ENCODE data around the gene RND1.

RND1 gene

DNA sequence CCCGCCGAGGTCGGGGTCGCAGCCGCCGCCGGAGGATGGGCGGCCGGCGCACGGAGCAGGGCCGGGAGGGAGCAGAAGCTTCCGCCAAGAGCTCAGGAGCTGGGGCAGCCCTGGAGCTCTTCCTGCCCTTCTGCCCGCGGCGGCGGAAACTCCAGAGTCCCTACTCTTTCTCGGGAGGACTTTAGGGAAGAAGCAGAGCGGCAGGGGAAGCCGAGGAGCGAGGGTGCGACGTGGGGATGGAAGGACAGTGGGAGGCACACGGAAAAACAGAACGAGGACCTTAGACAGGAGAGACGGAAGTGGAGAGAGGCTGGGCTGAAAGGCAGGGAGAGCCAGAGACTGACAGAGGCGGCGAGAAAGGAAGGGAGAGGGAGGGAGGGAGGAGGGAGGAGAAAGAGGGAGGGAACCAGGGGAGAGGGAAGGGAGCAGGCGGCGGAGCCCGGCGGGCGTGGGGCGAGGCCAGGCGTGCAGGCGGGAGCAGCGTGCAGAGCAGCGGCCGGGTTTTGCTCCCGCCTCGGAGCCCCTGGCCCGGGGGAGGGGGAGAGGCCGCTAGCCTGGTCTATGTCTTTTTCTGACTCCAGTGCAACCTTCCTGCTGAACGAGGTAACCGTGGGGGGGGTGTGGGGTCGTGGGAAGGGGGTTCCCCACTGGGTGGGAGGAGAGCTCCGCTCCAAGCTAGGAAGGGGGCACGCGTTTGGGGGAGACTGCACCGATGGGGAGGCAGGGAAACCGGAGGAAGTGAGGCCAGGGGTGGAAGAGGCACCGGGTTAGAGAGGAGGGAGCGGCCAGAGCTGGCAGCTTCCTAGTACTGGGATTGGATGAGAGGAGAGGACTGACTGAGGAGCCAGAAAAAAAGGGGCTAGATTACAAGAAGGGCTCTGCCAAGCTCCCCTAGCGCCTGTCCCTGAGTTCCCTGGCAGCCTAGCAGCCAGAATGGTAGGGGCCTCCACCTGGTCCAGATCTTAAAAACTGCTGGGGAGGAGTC, 50.3 kb downstream of the RND1 start:
- DNase-seq (ENCODE audit: low read depth) = peak; percentile 85
- peak overlapping the region; percentile 85 for H3K4me3 ChIP-seq (replicated peaks; ENCODE audit: low read depth, low read length)
- TF ChIP-seq, protein P1, sequence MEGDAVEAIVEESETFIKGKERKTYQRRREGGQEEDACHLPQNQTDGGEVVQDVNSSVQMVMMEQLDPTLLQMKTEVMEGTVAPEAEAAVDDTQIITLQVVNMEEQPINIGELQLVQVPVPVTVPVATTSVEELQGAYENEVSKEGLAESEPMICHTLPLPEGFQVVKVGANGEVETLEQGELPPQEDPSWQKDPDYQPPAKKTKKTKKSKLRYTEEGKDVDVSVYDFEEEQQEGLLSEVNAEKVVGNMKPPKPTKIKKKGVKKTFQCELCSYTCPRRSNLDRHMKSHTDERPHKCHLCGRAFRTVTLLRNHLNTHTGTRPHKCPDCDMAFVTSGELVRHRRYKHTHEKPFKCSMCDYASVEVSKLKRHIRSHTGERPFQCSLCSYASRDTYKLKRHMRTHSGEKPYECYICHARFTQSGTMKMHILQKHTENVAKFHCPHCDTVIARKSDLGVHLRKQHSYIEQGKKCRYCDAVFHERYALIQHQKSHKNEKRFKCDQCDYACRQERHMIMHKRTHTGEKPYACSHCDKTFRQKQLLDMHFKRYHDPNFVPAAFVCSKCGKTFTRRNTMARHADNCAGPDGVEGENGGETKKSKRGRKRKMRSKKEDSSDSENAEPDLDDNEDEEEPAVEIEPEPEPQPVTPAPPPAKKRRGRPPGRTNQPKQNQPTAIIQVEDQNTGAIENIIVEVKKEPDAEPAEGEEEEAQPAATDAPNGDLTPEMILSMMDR (IDR thresholded peaks at IDR 0.05; ENCODE audit: low read length, missing control alignments) = no peak

DNA sequence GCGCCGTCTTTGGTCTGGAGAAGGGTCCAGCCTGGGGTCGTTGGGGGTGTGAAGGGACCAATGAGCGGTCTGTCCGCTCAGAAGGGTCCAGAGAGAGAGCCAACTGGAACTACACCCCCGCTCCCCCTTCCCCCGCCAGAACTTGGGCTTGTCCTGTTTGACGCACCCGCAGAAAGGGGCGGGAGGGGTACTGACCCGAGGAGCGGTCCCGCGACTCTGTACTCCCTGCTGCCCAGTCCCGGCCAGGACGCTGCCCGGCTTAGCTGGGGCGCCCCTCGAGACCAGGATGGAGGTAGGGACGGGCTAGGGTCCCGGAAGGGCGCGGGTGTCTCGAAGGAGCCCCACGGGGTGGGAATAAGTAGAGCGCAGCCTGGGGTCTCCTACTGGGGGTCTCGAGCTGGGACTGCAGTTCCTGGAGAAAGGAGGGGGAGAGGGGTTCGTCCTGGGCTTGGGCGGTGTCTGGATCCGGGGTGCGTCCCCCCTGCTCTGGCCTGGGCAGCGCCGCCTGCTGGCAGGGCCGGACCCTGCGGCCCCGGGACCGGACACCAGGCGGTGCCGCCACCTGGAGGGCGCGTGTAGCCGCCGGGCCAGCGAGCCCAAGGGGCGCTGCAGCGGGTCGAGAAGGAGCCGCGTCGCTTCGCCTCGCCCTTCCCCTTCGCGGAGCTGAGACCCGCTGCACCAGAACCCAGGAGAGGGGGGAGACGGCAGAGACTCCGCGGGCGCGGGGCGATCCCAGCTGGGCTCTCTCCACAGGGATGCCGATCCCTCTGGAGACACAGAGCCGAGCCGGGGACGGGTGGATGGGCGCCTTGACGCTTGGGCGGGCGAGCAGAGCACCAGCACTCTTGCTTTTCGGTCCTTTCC, 51.2 kb downstream of the RND1 start:
- H3K4me3 ChIP-seq (replicated peaks; ENCODE audit: low read depth, low read length) = peak overlapping the region; percentile 85
- TF ChIP-seq, protein P1 (IDR thresholded peaks at IDR 0.05; ENCODE audit: low read length, missing control alignments) = peak; percentile 65
- DNase-seq (ENCODE audit: low read depth) = peak; percentile 79

DNA sequence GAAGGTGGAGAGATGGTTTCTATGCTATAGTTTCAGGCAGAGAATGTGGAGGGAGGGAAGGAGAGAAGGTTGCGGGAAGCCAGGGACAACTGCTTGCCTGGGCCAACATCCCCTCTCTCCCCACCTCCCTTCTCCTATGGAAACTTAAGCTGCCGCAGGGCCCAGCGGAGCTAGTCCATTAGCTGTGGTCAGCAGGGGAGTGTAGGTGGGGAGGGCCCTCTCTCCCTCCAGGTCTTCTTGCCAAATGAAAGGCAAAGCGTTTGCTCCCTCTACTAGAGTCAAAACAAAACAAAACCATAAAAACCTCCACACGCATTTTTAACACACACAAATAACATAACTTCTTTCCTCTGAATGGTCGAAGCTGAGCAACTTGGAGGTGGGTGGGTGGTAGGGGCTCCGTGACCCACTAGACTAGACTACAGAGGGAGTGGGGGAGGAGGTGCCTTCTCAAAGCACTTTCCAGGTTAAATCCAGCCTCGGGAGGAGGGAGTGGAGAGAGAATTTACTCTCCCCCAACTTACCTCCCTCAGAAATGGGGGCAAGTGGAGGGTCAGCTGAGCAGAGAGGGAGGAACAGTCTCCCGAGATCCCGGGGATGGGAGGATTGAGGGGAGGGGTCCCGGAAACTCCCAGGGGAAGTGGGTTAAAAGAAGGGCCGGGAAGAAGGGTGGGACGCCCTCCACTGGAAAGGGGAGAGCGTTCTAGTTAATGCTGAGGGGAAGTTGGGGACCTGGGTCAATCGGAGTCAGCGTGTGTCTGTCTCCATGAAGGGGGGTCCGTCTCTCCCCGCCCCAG, 52.0 kb downstream of the RND1 start:
- TF ChIP-seq, protein P1 (IDR thresholded peaks at IDR 0.05; ENCODE audit: low read length, missing control alignments) = no peak
- DNase-seq (ENCODE audit: low read depth) = peak; percentile 23
- H3K4me3 ChIP-seq (replicated peaks; ENCODE audit: low read depth, low read length) = peak overlapping the region; percentile 85

DNA sequence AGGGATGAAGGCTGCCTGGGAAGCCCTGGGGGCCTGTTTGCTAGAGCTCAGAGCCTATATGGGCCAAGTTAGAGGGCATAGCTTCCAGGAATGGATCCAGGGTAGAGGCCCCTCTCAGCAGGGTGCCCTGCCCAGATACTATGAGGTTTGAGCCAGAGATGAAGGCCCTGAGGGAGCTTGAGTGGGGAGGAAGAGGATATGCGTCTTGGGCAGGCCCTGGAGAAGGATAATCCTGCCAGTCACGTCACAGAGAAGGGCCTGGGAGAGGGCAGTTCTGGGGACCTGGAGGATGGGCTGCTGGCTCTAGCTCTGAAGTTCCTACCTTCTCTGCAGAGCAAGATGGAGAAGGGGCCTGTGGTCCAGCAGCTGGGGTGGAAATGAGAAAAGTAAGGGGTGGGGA, 53.3 kb downstream of the RND1 start:
- TF ChIP-seq, protein P1 (IDR thresholded peaks at IDR 0.05; ENCODE audit: low read length, missing control alignments) = no peak
- DNase-seq (ENCODE audit: low read depth) = no peak
- H3K4me3 ChIP-seq (replicated peaks; ENCODE audit: low read depth, low read length) = no peak overlapping the region

- TF ChIP-seq, protein P1 (IDR thresholded peaks at IDR 0.05; ENCODE audit: low read length, missing control alignments) = no peak
- H3K4me3 ChIP-seq (replicated peaks; ENCODE audit: low read depth, low read length) = no peak overlapping the region
- DNase-seq (ENCODE audit: low read depth) = no peak
Observed at GRCh38 chr12:48811437-48812090, 54.1 kb downstream of the RND1 start.

GRCh38 chr12:48810903-48811431, 54.7 kb downstream of the RND1 start:
- H3K4me3 ChIP-seq (replicated peaks; ENCODE audit: low read depth, low read length) = no peak overlapping the region
- peak; percentile 75 for DNase-seq (ENCODE audit: low read depth)
- TF ChIP-seq, protein P1 (IDR thresholded peaks at IDR 0.05; ENCODE audit: low read length, missing control alignments) = no peak

All from fibroblast of pulmonary artery (primary cell).